Keratinocyte (primary cell): ENCODE results near the gene FAM78B.

Experiments
- CTCF ChIP-seq, 3 experiments: IDR thresholded peaks in 1 of 3; conservative IDR thresholded peaks in 1 of 3; optimal IDR thresholded peaks in 1 of 3; 2 replicates in 2 of 3; 3 replicates in 1 of 3; pipeline versions ENCODE3 to v1.5.1; 2011; ENCODE audit warnings: low read length in 3 of 3, mild to moderate bottlenecking in 3 of 3, moderate library complexity in 2 of 3, control low read depth in 1 of 3, inconsistent platforms in 1 of 3; ENCODE audit not compliant: insufficient read depth in 2 of 3; ENCODE audit errors: extremely low read depth in 1 of 3
- EZH2 ChIP-seq: IDR thresholded peaks from one replicate; pipeline ENCODE4 v1.6.1; 2012; ENCODE audit warnings: inconsistent platforms, mild to moderate bottlenecking, low read length, moderate library complexity

GRCh38 chr1:166164646-166164994 lies 2.2 kb downstream of the FAM78B start:
- TF ChIP-seq CTCF (optimal IDR thresholded peaks at IDR 0.05 in 1 of 3, IDR thresholded peaks at IDR 0.05 in 1 of 3, conservative IDR thresholded peaks at IDR 0.05 in 1 of 3; ENCODE audit: extremely low read depth in 1 of 3, insufficient read depth in 2 of 3, low read length in 3 of 3) (no peak), EZH2 (peak; percentile 11)
